Glutamatergic neuron (in vitro differentiated cells): Measurements from ENCODE around the gene TBC1D22A. TPM values are rescaled to one million over a fixed set of nuclear protein-coding genes. Genes with fewer than 3 reads are reported as not detected.

Source experiments
- DNase-seq: peaks from one replicate; pipeline ENCODE4 v3.0.0; 2022
- H3K27ac Mint-ChIP-seq: one replicate; pipeline ENCODE4 v1.8.0; 2020; ENCODE audit warnings: mild to moderate bottlenecking, mixed read lengths, inconsistent platforms; ENCODE audit not compliant: unreplicated experiment
- H3K27me3 Mint-ChIP-seq: one replicate; pipeline ENCODE4 v1.8.0; 2020; ENCODE audit warnings: mild to moderate bottlenecking, moderate library complexity, mixed read lengths, inconsistent platforms; ENCODE audit not compliant: unreplicated experiment
- H3K36me3 Mint-ChIP-seq: one replicate; pipeline ENCODE4 v1.8.0; 2020; ENCODE audit warnings: mild to moderate bottlenecking, mixed read lengths, inconsistent platforms; ENCODE audit not compliant: unreplicated experiment
- H3K4me1 Mint-ChIP-seq: one replicate; pipeline ENCODE4 v1.8.0; 2020; ENCODE audit warnings: mild to moderate bottlenecking, low read depth, mixed read lengths, inconsistent platforms; ENCODE audit not compliant: unreplicated experiment
- H3K4me3 Mint-ChIP-seq: one replicate; pipeline ENCODE4 v1.8.0; 2020; ENCODE audit warnings: mild to moderate bottlenecking, mixed read lengths, inconsistent platforms; ENCODE audit not compliant: unreplicated experiment
- H3K9me3 Mint-ChIP-seq: one replicate; pipeline ENCODE4 v1.8.0; 2020; ENCODE audit warnings: mild to moderate bottlenecking, moderate library complexity, mixed read lengths, inconsistent platforms; ENCODE audit not compliant: unreplicated experiment
- CTCF ChIP-seq: fragments of 200-600 bp; sonication (generic); IDR thresholded peaks from one replicate; pipeline ENCODE4 v1.5.0; 2021; ENCODE audit not compliant: partially characterized antibody, unreplicated experiment
- total RNA-seq: library from RNA; stranded (reverse); fragmentation: NEBNext Ultra II Directional; extraction: Animal tissue kit (Norgen Biotek cat#: 25700); gene quantifications from one replicate; pipeline ENCODE4 v1.2.1, GENCODE V29; 2021; ENCODE audit not compliant: unreplicated experiment

TBC1D22A gene
- total RNA-seq, 1 donor from 2014 or later, result 23.0 TPM

GRCh38 chr22:47195484-47196165 is 433.2 kb downstream of the TBC1D22A start:
- H3K27ac Mint-ChIP-seq, result no peak overlapping the region

GRCh38 chr22:47196166-47196849 is 433.9 kb downstream of the TBC1D22A start:
- TF ChIP-seq CTCF, result no peak
- Mint-ChIP-seq H3K36me3 (peaks cover 21% of the 10 kb centered on the region), H3K27me3 (peaks cover 11% of the 10 kb centered on the region), H3K27ac (no peak overlapping the region), H3K9me3 (peaks cover 18% of the 10 kb centered on the region), H3K4me3 (no peak overlapping the region), H3K4me1 (no peaks in the 10 kb centered on the region)
- no peak for DNase-seq

More at GRCh38 chr22:47195484-47196165, 433.2 kb downstream of the TBC1D22A start:
- peaks cover 23% of the 10 kb centered on the region for H3K36me3 Mint-ChIP-seq
- peaks cover 11% of the 10 kb centered on the region for H3K27me3 Mint-ChIP-seq
- no peak for DNase-seq
- no peak overlapping the region for H3K4me3 Mint-ChIP-seq
- no peak for TF ChIP-seq CTCF
- H3K9me3 Mint-ChIP-seq, result peaks cover 16% of the 10 kb centered on the region
- no peaks in the 10 kb centered on the region for H3K4me1 Mint-ChIP-seq

- no peak for TF ChIP-seq CTCF
- no peak for DNase-seq
- peaks cover 16% of the 10 kb centered on the region for H3K9me3 Mint-ChIP-seq
- H3K36me3 Mint-ChIP-seq, result peaks cover 18% of the 10 kb centered on the region
- no peak overlapping the region for H3K27ac Mint-ChIP-seq
- peaks cover 9% of the 10 kb centered on the region for H3K27me3 Mint-ChIP-seq
- H3K4me1 Mint-ChIP-seq, result no peaks in the 10 kb centered on the region
- H3K4me3 Mint-ChIP-seq, result no peak overlapping the region
Measured at GRCh38 chr22:47196881-47197772, 434.7 kb downstream of the TBC1D22A start.

- DNase-seq, result no peak
- H3K4me1 Mint-ChIP-seq, result no peaks in the 10 kb centered on the region
- no peak overlapping the region for H3K4me3 Mint-ChIP-seq
- H3K9me3 Mint-ChIP-seq, result peaks cover 16% of the 10 kb centered on the region
- TF ChIP-seq CTCF, result no peak
- H3K27ac Mint-ChIP-seq, result no peak overlapping the region
- H3K36me3 Mint-ChIP-seq, result peaks cover 18% of the 10 kb centered on the region
- peaks cover 9% of the 10 kb centered on the region for H3K27me3 Mint-ChIP-seq
Measured at GRCh38 chr22:47197773-47198500, 435.5 kb downstream of the TBC1D22A start.
